Glomerular endothelial cell (primary cell): ENCODE results near the gene RGP1. TPM values are rescaled to one million over a fixed set of nuclear protein-coding genes. Genes with fewer than 3 reads are reported as not detected.

Experiments used
- DNase-seq: peaks from one replicate; pipeline ENCODE4 v3.0.0-alpha.2; 2011; ENCODE audit warnings: low read depth, low spot score; ENCODE audit errors: extremely low read depth
- total RNA-seq: library from RNA; depleted of rRNA; stranded (reverse); fragments of >200 nt; gene quantifications from 2 replicates; pipeline ENCODE4 v1.2.3, GENCODE V29; 2015

Gene RGP1
- total RNA-seq, 1 donor from 2014 or later: 22.9 TPM

DNA sequence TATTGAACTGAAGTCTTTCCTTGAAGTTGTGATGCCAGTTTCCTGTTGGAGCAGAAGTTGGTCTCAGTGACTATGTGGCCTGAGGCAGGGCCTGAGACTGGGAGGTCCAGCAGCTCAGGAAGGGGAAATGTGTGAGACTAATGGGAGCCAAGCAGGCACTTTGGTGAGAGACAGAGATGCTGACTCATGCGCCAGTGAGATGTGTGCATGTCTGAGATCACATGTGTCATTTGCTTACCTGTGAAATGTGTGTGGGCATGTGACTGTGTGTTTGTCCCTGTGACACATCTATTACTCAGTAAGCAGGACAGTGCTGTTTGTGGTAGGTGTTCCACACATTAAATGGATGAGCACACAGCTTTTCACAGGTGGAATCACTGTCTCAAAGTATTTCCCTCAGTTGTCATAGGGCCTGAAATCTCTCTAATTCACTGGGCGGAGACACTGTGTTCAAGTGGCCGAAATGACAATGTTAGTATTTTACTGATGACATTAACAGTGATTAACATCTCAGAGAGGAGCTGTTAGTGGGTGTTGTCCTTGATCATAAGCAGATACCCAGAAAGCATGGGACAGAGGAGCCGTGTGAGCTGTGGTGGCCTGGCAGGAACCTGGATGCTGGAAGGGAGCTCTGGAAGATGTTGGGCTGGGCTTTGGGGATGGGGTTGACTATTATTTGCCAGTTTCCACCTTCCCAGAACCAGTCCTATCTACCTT, 49.7 kb downstream of the RGP1 start:
- no peak for DNase-seq

DNA sequence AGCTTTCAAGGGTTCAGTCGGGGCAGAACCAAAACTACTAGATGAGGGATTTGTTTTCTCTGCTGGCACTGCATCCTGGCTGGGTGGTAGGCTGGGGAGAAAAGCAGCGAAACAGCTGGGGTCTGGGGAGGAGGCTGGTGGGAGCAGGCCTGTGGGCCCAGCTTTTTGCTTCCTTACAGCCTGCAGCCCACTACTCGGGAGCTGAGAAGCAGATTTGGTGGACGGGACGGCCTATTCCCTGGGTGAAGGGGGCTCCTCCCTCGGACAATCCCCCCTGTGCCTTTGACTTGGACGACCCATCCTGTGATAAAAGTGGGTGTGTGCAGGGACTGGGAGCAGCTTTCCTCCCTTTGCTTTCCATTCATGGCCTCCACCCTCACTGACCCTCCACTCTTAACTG, 51.4 kb downstream of the RGP1 start:
- DNase-seq: no peak

DNA sequence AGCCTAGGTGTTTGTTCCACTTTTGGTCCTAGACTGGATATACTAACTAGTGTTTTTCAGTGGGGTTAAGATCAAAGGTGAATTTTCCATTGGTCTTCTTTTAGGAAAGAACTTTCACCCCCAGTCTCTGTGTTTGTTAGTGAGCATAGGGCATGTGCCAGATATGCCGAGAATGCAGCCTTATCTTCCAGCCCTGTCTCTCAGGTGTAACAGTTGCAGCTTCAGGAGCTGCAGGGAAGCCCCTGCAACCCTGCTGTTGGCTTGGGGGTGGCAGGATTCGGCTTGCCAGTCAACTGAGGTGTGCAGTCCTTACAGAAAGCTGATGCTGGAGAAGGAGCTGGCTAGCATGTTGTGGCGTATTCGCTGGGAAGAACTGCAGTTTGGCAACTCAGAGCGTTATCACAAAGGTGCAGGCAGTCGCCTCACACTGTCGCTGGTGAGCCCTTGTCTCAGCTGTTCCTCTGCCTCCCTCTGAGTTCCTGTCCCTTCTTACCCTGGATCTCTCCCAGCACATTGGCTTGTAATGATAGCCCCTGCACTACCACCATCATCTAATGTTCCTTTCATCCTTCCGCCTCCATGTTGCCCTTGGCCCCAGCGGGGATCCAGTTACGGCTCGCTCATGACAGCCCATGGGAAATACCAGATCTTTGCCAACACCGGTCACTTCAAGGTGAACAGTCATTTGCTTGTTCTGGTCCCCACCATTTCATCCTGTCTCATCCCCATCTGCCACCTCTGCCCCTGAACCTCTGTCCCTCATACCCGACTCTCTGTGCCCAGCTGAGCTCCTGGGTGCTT, 52.4 kb downstream of the RGP1 start:
- DNase-seq: no peak

DNA sequence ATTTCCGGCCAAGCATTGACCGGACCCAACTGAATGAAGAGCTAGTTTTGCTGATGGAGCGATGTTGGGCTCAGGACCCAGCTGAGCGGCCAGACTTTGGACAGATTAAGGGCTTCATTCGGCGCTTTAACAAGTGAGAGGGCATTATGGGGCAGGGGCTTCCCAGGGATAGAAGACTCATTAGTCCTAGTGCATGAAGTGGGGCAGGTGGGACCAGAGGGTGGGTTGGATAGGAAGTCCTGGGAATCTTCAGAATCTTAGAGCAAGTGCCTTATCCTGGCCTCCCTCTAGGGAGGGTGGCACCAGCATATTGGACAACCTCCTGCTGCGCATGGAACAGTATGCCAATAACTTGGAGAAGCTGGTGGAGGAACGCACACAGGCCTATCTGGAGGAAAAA, 57.0 kb downstream of the RGP1 start:
- DNase-seq: no peak

Other genes starting within 250 kb of the RGP1 start
- 12.5 and 19.4 TPM in 2 replicates for gene TESK1, start 144.0 kb upstream of the RGP1 start, total RNA-seq
- 1.3 TPM in 1 of 2 replicates, not detected in the other for gene CD72, start 130.9 kb upstream of the RGP1 start, total RNA-seq
- gene SIT1, start 98.4 kb upstream of the RGP1 start, total RNA-seq: not detected in 2 replicates
- 2,917 and 4,459 TPM in 2 replicates for gene RMRP, start 91.3 kb upstream of the RGP1 start, total RNA-seq
- gene CCDC107, start 91.0 kb upstream of the RGP1 start, total RNA-seq: 18.5 and 18.6 TPM in 2 replicates
- gene ARHGEF39, start 84.1 kb upstream of the RGP1 start, total RNA-seq: 0.39 and 0.58 TPM in 2 replicates
- gene CA9, start 75.4 kb upstream of the RGP1 start, total RNA-seq: 0.15 TPM in 1 of 2 replicates, not detected in the other
- 290 and 300 TPM in 2 replicates for gene TPM2, start 59.4 kb upstream of the RGP1 start, total RNA-seq
- 347 and 424 TPM in 2 replicates for gene TLN1, start 17.1 kb upstream of the RGP1 start, total RNA-seq
- gene CREB3, start 16.6 kb upstream of the RGP1 start, total RNA-seq: 77.0 and 78.6 TPM in 2 replicates
- gene GBA2, start 59 bp upstream of the RGP1 start, total RNA-seq: 43.3 and 102 TPM in 2 replicates
- gene MSMP, start 5.0 kb downstream of the RGP1 start, total RNA-seq: 1.6 and 7.9 TPM in 2 replicates
- 15.9 and 16.6 TPM in 2 replicates for gene NPR2, start 42.3 kb downstream of the RGP1 start, total RNA-seq
- gene SPAG8, start 63.0 kb downstream of the RGP1 start, total RNA-seq: 0.53 TPM in 1 of 2 replicates, not detected in the other
- gene HINT2, start 65.8 kb downstream of the RGP1 start, total RNA-seq: 13.8 and 24.6 TPM in 2 replicates
- gene FAM221B, start 79.4 kb downstream of the RGP1 start, total RNA-seq: not detected in 2 replicates
- 1.9 and 3.0 TPM in 2 replicates for gene TMEM8B, start 79.9 kb downstream of the RGP1 start, total RNA-seq
- gene OR13J1, start 121.1 kb downstream of the RGP1 start, total RNA-seq: not detected in 2 replicates
- gene HRCT1, start 156.9 kb downstream of the RGP1 start, total RNA-seq: 0.47 and 0.63 TPM in 2 replicates
- 8.1 and 16.3 TPM in 2 replicates for gene SPAAR, start 160.2 kb downstream of the RGP1 start, total RNA-seq
- gene OR2S2, start 208.9 kb downstream of the RGP1 start, total RNA-seq: not detected in 2 replicates